H1 (cell line): ENCODE measurements around the gene BTBD7. TPM values are rescaled to one million over a fixed set of nuclear protein-coding genes. Genes with fewer than 3 reads are reported as not detected.

ENCODE experiments used
- CTCF ChIP-seq, 3 experiments: IDR thresholded peaks; 1 replicate in 2 of 3; 2 replicates in 1 of 3; pipeline versions ENCODE4 v1.5.1 to v1.6.1; 2011; ENCODE audit warnings: low read length in 3 of 3, mild to moderate bottlenecking in 3 of 3, inconsistent platforms in 2 of 3, low read depth in 1 of 3, moderate library complexity in 1 of 3; ENCODE audit not compliant: insufficient read depth in 1 of 3; ENCODE audit errors: control extremely low read depth in 1 of 3
- polyA plus RNA-seq, 7 experiments: library from polyadenylated mRNA; depleted of rRNA in 3 of 7; stranded (reverse) in 5 of 7; unstranded in 2 of 7; fragments of >200 nt in 5 of 7; fragments of 200-250 nt in 2 of 7; gene quantifications; 1 replicate in 5 of 7; 2 replicates in 1 of 7; 4 replicates in 1 of 7; pipeline versions ENCODE4 v1.2.1 to v1.2.3, GENCODE V29; 2011 to 2013; ENCODE audit warnings: missing spikeins in 2 of 7, mixed read lengths in 2 of 7
- total RNA-seq: library from RNA; stranded (reverse); fragmentation: NEBNext Ultra II Directional; extraction: Animal tissue kit (Norgen Biotek cat#: 25700); gene quantifications from 2 replicates; pipeline ENCODE4 v1.2.1, GENCODE V29; 2021

The BTBD7 gene
- total and polyA plus RNA-seq, 2 of the 8 experiments (the other 6 are each of a cell fraction or from before 2014, with no cell fraction given) = 12.1 to 46.1 TPM

GRCh38 chr14:93337143-93337753, 4.4 kb upstream of the BTBD7 start (continued):
- TF ChIP-seq CTCF (IDR thresholded peaks at IDR 0.05; ENCODE audit: control extremely low read depth in 1 of 3, insufficient read depth in 1 of 3, low read depth in 1 of 3, low read length in 3 of 3) = peak; percentile 53 to 73 (median 66)
